ENCODE data around the gene GARIN1A.

DNA sequence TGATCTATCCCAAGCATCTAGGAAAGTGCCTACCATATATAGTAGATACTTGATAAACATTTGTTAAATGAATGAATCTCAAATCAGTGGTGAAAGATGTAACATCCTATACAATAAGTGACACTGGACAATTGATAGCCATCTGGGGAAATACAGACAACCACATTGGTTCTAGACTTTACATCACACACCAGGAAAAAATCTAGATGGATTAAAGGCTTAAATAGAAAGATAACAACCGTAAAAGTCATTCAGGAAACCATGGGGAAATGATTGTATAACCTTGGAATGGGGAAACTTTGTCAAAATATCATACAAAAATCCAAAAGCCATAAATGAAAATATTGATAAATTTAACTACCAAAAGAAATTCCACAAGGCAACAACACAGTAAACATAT, 7.0 kb upstream of the GARIN1A start:
- TF ChIP-seq, protein P1, sequence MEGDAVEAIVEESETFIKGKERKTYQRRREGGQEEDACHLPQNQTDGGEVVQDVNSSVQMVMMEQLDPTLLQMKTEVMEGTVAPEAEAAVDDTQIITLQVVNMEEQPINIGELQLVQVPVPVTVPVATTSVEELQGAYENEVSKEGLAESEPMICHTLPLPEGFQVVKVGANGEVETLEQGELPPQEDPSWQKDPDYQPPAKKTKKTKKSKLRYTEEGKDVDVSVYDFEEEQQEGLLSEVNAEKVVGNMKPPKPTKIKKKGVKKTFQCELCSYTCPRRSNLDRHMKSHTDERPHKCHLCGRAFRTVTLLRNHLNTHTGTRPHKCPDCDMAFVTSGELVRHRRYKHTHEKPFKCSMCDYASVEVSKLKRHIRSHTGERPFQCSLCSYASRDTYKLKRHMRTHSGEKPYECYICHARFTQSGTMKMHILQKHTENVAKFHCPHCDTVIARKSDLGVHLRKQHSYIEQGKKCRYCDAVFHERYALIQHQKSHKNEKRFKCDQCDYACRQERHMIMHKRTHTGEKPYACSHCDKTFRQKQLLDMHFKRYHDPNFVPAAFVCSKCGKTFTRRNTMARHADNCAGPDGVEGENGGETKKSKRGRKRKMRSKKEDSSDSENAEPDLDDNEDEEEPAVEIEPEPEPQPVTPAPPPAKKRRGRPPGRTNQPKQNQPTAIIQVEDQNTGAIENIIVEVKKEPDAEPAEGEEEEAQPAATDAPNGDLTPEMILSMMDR (conservative IDR thresholded peaks at IDR 0.05; ENCODE audit: low read length) = no peak
- TF ChIP-seq EZH2phosphoT487 (IDR thresholded peaks at IDR 0.05; ENCODE audit: borderline replicate concordance, low read depth, low read length) = no peak

All from OCI-LY7 (cell line).